HG03108 (cell line): Measurements from ENCODE around the gene ITPKB.
"Not testable (repeated sequence)": the region's sequence is repeated elsewhere in the genome, so short reads cannot be mapped to it uniquely, and the experiment has no call there.

Experiments used
- ATAC-seq: cut with Tn5 transposase; IDR thresholded peaks from one replicate; pipeline ENCODE4 v1.9.1; 2021; ENCODE audit warnings: moderate library complexity; ENCODE audit not compliant: unreplicated experiment

The ITPKB gene

GRCh38 chr1:226731257-226731893, 7.7 kb downstream of the ITPKB start:
- ATAC-seq = no peak

- no peak for ATAC-seq
Observed at GRCh38 chr1:226730836-226731235, 8.2 kb downstream of the ITPKB start.

- no peak for ATAC-seq
Observed at GRCh38 chr1:226730071-226730470, 9.0 kb downstream of the ITPKB start.

GRCh38 chr1:226728448-226728847, 10.6 kb downstream of the ITPKB start:
- no peak for ATAC-seq

- ATAC-seq = no peak
Observed at GRCh38 chr1:226725897-226726267, 13.2 kb downstream of the ITPKB start.

GRCh38 chr1:226723657-226724532, 15.2 kb downstream of the ITPKB start:
- ATAC-seq = no peak

GRCh38 chr1:226722901-226723656, 16.0 kb downstream of the ITPKB start:
- ATAC-seq = no peak

- no peak for ATAC-seq
Observed at GRCh38 chr1:226722240-226722900, 16.7 kb downstream of the ITPKB start.

- ATAC-seq = not testable (repeated sequence)
Observed at GRCh38 chr1:226720574-226720973, 18.5 kb downstream of the ITPKB start.

- no peak for ATAC-seq
Observed at GRCh38 chr1:226719596-226720387, 19.3 kb downstream of the ITPKB start.

GRCh38 chr1:226717256-226717909, 21.7 kb downstream of the ITPKB start:
- no peak for ATAC-seq

GRCh38 chr1:226716577-226716976, 22.5 kb downstream of the ITPKB start:
- no peak for ATAC-seq

GRCh38 chr1:226714148-226714547, 24.9 kb downstream of the ITPKB start:
- no peak for ATAC-seq

GRCh38 chr1:226712742-226713419, 26.2 kb downstream of the ITPKB start:
- ATAC-seq = peak; percentile 21

GRCh38 chr1:226711976-226712741, 26.9 kb downstream of the ITPKB start:
- peak; percentile 94 for ATAC-seq

GRCh38 chr1:226710501-226710900, 28.6 kb downstream of the ITPKB start:
- no peak for ATAC-seq

GRCh38 chr1:226709953-226710352, 29.1 kb downstream of the ITPKB start:
- ATAC-seq = no peak

GRCh38 chr1:226708967-226709396, 30.1 kb downstream of the ITPKB start:
- no peak for ATAC-seq
